GM10266 (cell line): ENCODE results near the gene ODC1.

Source experiments
- DNase-seq: peaks from one replicate; pipeline ENCODE4 v3.0.0; 2012; ENCODE audit errors: extremely low spot score
- CTCF ChIP-seq: IDR thresholded peaks from 2 replicates; pipeline ENCODE4 v1.5.1; 2012; ENCODE audit warnings: mild to moderate bottlenecking, low read depth; ENCODE audit not compliant: control insufficient read depth, insufficient read depth; ENCODE audit errors: missing control alignments

ODC1 gene

GRCh38 chr2:10441948-10442347 lies 6.2 kb downstream of the ODC1 start:
- TF ChIP-seq CTCF, result no peak
- no peak for DNase-seq

- no peak for TF ChIP-seq CTCF
- no peak for DNase-seq
Measured at GRCh38 chr2:10440736-10441135, 7.4 kb downstream of the ODC1 start.

GRCh38 chr2:10439971-10440370 lies 8.2 kb downstream of the ODC1 start:
- no peak for TF ChIP-seq CTCF
- DNase-seq, result no peak

- TF ChIP-seq CTCF, result no peak
Measured at GRCh38 chr2:10439185-10439879, 8.8 kb downstream of the ODC1 start.

GRCh38 chr2:10438688-10439087 lies 9.4 kb downstream of the ODC1 start:
- TF ChIP-seq CTCF, result no peak
- DNase-seq, result no peak

More at GRCh38 chr2:10439185-10439879, 8.8 kb downstream of the ODC1 start:
- no peak for DNase-seq

GRCh38 chr2:10437806-10438205 lies 10.3 kb downstream of the ODC1 start:
- TF ChIP-seq CTCF, result no peak
- DNase-seq, result no peak

- DNase-seq, result no peak
- TF ChIP-seq CTCF, result no peak
Measured at GRCh38 chr2:10436583-10437110, 11.5 kb downstream of the ODC1 start.
